Neural crest cell (in vitro differentiated cells): ENCODE data around the gene ANXA6. TPM values are rescaled to one million over a fixed set of nuclear protein-coding genes. Genes with fewer than 3 reads are reported as not detected.
A peak's percentile ranks its signal among the peaks of the same experiment; 100 is the strongest.

ENCODE experiments used
- DNase-seq: peaks from one replicate; pipeline ENCODE4 v3.0.0; 2021; ENCODE audit warnings: low read depth, mixed read lengths, low spot score
- H3K27ac Mint-ChIP-seq: one replicate; pipeline ENCODE4 v1.8.0; 2021; ENCODE audit warnings: mild to moderate bottlenecking, mixed read lengths; ENCODE audit not compliant: unreplicated experiment
- H3K27me3 Mint-ChIP-seq: 2 replicates; pipeline ENCODE4 v1.8.0; 2021; ENCODE audit warnings: low read depth, mild to moderate bottlenecking, mixed read lengths
- H3K36me3 Mint-ChIP-seq: 2 replicates; pipeline ENCODE4 v1.8.0; 2021; ENCODE audit warnings: low read depth, mild to moderate bottlenecking, mixed read lengths
- H3K4me1 Mint-ChIP-seq: 2 replicates; pipeline ENCODE4 v1.8.0; 2021; ENCODE audit warnings: mixed read lengths
- H3K4me3 Mint-ChIP-seq: one replicate; pipeline ENCODE4 v1.8.0; 2021; ENCODE audit warnings: mild to moderate bottlenecking, mixed read lengths
- H3K9me3 Mint-ChIP-seq: 2 replicates; pipeline ENCODE4 v1.8.0; 2021; ENCODE audit warnings: mixed read lengths
- CTCF ChIP-seq: fragments of 200-600 bp; sonication (generic); conservative IDR thresholded peaks from 2 replicates; pipeline ENCODE4 v1.5.0; 2021; ENCODE audit warnings: antibody characterized with exemption, mild to moderate bottlenecking
- total RNA-seq: library from RNA; stranded (reverse); gene quantifications from 2 replicates; pipeline ENCODE4 v1.2.1, GENCODE V29; 2021

ANXA6 gene
- total RNA-seq, 1 donor from 2014 or later, result 151 TPM

GRCh38 chr5:151144275-151144674 is 13.3 kb downstream of the ANXA6 start:
- H3K4me1 Mint-ChIP-seq, result peaks cover 12% of the 10 kb centered on the region
- peaks cover 6% of the 10 kb centered on the region for H3K36me3 Mint-ChIP-seq
- DNase-seq, result no peak
- H3K27me3 Mint-ChIP-seq, result no peaks in the 10 kb centered on the region
- no peaks in the 10 kb centered on the region for H3K9me3 Mint-ChIP-seq
- H3K4me3 Mint-ChIP-seq, result no peak overlapping the region
- no peak overlapping the region for H3K27ac Mint-ChIP-seq
- TF ChIP-seq CTCF, result no peak

- TF ChIP-seq CTCF, result no peak
- Mint-ChIP-seq H3K27me3 (no peaks in the 10 kb centered on the region), H3K4me3 (no peak overlapping the region), H3K36me3 (peaks cover 6% of the 10 kb centered on the region), H3K4me1 (peaks cover 8% of the 10 kb centered on the region), H3K27ac (no peak overlapping the region), H3K9me3 (no peaks in the 10 kb centered on the region)
- no peak for DNase-seq
Measured at GRCh38 chr5:151143645-151144044, 13.9 kb downstream of the ANXA6 start.

- TF ChIP-seq CTCF, result no peak
- DNase-seq, result no peak
- H3K4me1 Mint-ChIP-seq, result peaks cover under 1% of the 10 kb centered on the region
- H3K4me3 Mint-ChIP-seq, result no peak overlapping the region
- H3K36me3 Mint-ChIP-seq, result peaks cover 9% of the 10 kb centered on the region
- H3K27ac Mint-ChIP-seq, result no peak overlapping the region
- no peaks in the 10 kb centered on the region for H3K9me3 Mint-ChIP-seq
- no peaks in the 10 kb centered on the region for H3K27me3 Mint-ChIP-seq
Measured at GRCh38 chr5:151142933-151143332, 14.6 kb downstream of the ANXA6 start.

DNA sequence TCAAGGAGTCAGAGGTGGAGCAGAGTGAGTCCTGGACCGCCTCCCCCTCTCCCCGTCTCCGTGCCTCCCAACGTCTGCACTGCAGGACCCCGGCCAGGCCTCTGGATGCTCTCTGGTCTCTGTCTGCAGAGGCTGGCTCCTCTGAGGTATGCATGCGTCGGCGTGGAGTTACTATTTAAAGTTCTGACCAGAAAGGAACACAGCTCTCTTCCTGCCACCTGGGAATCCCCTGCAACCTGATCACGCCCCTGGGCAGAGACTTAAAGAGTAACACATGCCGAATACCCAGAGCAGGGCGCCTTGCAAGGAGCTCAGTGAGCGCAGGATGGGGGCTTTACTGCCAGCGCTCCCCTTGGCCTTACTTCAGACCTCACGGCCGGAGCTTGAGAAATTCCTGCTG is 16.0 kb downstream of the ANXA6 start:
- no peak for DNase-seq
- H3K27ac Mint-ChIP-seq, result no peak overlapping the region
- no peak overlapping the region for H3K4me3 Mint-ChIP-seq
- peaks cover 16% of the 10 kb centered on the region for H3K36me3 Mint-ChIP-seq
- TF ChIP-seq CTCF, result no peak
- no peaks in the 10 kb centered on the region for H3K27me3 Mint-ChIP-seq
- H3K4me1 Mint-ChIP-seq, result no peaks in the 10 kb centered on the region
- no peaks in the 10 kb centered on the region for H3K9me3 Mint-ChIP-seq

DNA sequence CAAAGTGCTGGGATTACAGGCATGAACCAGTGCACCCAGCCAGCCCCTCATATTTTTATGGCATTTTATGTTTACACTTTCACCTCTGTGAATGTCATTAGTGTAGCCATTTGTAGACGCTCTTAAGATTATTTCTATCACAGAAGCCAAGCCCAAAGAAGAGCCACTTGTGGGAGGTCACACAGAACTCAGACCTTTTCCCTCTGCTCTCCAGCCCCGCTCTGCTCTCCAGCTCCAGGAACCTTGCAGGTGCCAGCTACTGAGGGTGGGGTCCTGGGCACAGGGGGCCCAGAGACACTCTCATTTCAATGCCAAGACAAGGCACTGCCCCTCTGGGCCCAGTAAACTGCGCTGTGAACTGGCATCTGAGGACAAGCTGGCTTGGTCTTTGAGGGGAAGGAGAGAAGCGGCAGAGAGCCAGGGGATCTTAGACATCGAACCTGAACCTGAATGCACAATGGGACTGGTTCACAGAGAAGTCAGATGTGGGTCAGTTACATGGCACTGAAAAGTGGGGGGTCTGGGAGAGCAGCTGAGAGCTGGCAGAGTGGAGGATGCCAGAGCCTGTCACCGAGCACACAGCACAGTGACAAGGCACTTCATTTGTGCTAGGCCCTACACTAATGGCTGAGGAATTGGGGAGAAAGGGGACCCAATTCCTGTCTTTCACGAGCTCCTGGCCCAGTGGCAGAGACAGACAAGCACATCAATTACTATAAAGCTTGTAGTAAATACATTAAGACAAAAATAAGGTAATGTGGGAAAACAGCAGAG is 16.7 kb downstream of the ANXA6 start:
- no peak for TF ChIP-seq CTCF

More for the DNA sequence above, 16.7 kb downstream of the ANXA6 start:
- Mint-ChIP-seq H3K27me3 (no peaks in the 10 kb centered on the region), H3K27ac (peak overlapping the region; percentile 48), H3K36me3 (peaks cover 17% of the 10 kb centered on the region), H3K9me3 (no peaks in the 10 kb centered on the region), H3K4me1 (no peaks in the 10 kb centered on the region), H3K4me3 (no peak overlapping the region)
- no peak for DNase-seq
